HL-60 (cell line): Measurements from ENCODE around the gene TPST1.

Experiments
- GABPA ChIP-seq: IDR thresholded peaks from 2 replicates; pipeline ENCODE4 v1.6.1; 2012; ENCODE audit warnings: low read depth
- POLR2AphosphoS5 ChIP-seq: IDR thresholded peaks from 2 replicates; pipeline ENCODE4 v1.6.1; 2012; ENCODE audit warnings: low read depth
- SPI1 ChIP-seq: IDR thresholded peaks from 2 replicates; pipeline ENCODE4 v1.6.1; 2012; ENCODE audit warnings: low read depth, mild to moderate bottlenecking, borderline replicate concordance
- TF ChIP-seq, protein P1 (sequence below): IDR thresholded peaks from one replicate; pipeline ENCODE4 v1.5.1; 2011; ENCODE audit warnings: low read length, control low read depth, inconsistent platforms; ENCODE audit not compliant: insufficient read depth
- TF ChIP-seq, protein P2 (sequence below): IDR thresholded peaks from 2 replicates; pipeline ENCODE4 v1.6.1; 2012; ENCODE audit warnings: low read depth; ENCODE audit not compliant: insufficient replicate concordance

DNA sequence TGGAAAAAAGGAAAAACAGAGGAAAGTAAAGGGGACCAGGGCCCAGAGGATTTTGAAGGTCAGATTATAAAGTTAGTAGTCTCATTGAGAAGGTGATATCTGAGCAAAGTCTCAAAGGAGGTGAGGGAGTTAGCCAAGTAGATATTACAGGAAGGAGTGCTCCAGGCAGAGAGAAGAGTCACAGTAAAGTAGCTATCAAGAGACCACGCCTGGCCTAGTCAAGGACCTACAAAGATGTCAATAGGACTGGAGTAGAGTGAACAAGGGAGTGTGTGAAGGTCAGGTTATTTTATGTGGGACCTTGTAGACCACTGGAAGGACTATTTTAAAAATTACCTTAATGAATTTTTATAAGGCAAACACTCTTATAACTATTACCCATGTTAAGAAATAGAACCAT, 64.8 kb downstream of the TPST1 start:
- TF ChIP-seq, protein P1, sequence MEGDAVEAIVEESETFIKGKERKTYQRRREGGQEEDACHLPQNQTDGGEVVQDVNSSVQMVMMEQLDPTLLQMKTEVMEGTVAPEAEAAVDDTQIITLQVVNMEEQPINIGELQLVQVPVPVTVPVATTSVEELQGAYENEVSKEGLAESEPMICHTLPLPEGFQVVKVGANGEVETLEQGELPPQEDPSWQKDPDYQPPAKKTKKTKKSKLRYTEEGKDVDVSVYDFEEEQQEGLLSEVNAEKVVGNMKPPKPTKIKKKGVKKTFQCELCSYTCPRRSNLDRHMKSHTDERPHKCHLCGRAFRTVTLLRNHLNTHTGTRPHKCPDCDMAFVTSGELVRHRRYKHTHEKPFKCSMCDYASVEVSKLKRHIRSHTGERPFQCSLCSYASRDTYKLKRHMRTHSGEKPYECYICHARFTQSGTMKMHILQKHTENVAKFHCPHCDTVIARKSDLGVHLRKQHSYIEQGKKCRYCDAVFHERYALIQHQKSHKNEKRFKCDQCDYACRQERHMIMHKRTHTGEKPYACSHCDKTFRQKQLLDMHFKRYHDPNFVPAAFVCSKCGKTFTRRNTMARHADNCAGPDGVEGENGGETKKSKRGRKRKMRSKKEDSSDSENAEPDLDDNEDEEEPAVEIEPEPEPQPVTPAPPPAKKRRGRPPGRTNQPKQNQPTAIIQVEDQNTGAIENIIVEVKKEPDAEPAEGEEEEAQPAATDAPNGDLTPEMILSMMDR: no peak
- TF ChIP-seq POLR2AphosphoS5 (no peak), GABPA (no peak), SPI1 (no peak)
- TF ChIP-seq, protein P2, sequence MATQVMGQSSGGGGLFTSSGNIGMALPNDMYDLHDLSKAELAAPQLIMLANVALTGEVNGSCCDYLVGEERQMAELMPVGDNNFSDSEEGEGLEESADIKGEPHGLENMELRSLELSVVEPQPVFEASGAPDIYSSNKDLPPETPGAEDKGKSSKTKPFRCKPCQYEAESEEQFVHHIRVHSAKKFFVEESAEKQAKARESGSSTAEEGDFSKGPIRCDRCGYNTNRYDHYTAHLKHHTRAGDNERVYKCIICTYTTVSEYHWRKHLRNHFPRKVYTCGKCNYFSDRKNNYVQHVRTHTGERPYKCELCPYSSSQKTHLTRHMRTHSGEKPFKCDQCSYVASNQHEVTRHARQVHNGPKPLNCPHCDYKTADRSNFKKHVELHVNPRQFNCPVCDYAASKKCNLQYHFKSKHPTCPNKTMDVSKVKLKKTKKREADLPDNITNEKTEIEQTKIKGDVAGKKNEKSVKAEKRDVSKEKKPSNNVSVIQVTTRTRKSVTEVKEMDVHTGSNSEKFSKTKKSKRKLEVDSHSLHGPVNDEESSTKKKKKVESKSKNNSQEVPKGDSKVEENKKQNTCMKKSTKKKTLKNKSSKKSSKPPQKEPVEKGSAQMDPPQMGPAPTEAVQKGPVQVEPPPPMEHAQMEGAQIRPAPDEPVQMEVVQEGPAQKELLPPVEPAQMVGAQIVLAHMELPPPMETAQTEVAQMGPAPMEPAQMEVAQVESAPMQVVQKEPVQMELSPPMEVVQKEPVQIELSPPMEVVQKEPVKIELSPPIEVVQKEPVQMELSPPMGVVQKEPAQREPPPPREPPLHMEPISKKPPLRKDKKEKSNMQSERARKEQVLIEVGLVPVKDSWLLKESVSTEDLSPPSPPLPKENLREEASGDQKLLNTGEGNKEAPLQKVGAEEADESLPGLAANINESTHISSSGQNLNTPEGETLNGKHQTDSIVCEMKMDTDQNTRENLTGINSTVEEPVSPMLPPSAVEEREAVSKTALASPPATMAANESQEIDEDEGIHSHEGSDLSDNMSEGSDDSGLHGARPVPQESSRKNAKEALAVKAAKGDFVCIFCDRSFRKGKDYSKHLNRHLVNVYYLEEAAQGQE: no peak
